HL-60 (cell line): ENCODE results near the gene EIPR1.

ENCODE experiments used
- POLR2AphosphoS5 ChIP-seq: IDR thresholded peaks from 2 replicates; pipeline ENCODE4 v1.6.1; 2012; ENCODE audit warnings: low read depth
- REST ChIP-seq: IDR thresholded peaks from 2 replicates; pipeline ENCODE4 v1.6.1; 2012; ENCODE audit warnings: low read depth; ENCODE audit not compliant: insufficient replicate concordance
- TF ChIP-seq, protein P1 (sequence below): IDR thresholded peaks from one replicate; pipeline ENCODE4 v1.5.1; 2011; ENCODE audit warnings: low read length, control low read depth, inconsistent platforms; ENCODE audit not compliant: insufficient read depth

DNA sequence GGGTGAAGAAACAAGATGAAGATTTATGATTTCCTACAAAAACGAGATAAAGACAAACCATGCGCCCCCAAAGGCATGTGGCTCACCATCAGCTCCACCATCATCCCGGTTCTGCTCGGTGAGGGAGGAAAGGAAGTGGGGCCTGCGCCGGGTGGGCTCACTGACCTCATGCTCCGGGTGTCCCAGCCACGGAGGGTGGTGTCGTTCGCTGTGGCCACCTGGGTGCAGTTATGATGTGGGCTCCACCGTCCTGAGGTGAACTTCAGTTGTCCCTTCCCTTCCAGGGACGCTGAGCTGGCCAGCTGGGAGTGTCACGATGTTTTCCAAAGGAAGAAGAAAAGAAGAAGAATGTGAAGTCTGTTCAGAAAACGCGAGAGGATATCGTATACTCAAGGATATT is 180.9 kb downstream of the EIPR1 start:
- TF ChIP-seq REST: no peak
- TF ChIP-seq, protein P1, sequence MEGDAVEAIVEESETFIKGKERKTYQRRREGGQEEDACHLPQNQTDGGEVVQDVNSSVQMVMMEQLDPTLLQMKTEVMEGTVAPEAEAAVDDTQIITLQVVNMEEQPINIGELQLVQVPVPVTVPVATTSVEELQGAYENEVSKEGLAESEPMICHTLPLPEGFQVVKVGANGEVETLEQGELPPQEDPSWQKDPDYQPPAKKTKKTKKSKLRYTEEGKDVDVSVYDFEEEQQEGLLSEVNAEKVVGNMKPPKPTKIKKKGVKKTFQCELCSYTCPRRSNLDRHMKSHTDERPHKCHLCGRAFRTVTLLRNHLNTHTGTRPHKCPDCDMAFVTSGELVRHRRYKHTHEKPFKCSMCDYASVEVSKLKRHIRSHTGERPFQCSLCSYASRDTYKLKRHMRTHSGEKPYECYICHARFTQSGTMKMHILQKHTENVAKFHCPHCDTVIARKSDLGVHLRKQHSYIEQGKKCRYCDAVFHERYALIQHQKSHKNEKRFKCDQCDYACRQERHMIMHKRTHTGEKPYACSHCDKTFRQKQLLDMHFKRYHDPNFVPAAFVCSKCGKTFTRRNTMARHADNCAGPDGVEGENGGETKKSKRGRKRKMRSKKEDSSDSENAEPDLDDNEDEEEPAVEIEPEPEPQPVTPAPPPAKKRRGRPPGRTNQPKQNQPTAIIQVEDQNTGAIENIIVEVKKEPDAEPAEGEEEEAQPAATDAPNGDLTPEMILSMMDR: no peak
- TF ChIP-seq POLR2AphosphoS5: no peak
